Adrenal gland (tissue), 12 donors: Measurements from ENCODE around the gene TMEM19. TPM values are rescaled to one million over a fixed set of nuclear protein-coding genes. Genes with fewer than 3 reads are reported as not detected.

Experiments
- DNase-seq, 7 donors: peaks; one replicate each; pipeline ENCODE4 v3.0.0-alpha.2; 2019 to 2020
- H3K27ac ChIP-seq, 5 donors: fragments of 200-600 bp; sonication (generic) in 4 of 5; 1 replicate in 3 of 5; 2 replicates in 2 of 5; pipeline versions ENCODE4 v1.5.1 to v1.8.0; 2016 to 2020; ENCODE audit warnings: mild to moderate bottlenecking in 1 of 5
- H3K27me3 ChIP-seq: fragments of 200-600 bp; 2 replicates; pipeline ENCODE4 v1.8.0; 2021
- H3K36me3 ChIP-seq, 2 donors: fragments of 200-600 bp; replicated peaks in 1 of 2; 1 replicate in 1 of 2; 2 replicates in 1 of 2; pipeline versions ENCODE4 v1.5.1 to v1.8.0; 2018 to 2022
- H3K4me1 ChIP-seq, 2 donors: fragments of 200-600 bp; replicated peaks in 1 of 2; 1 replicate in 1 of 2; 2 replicates in 1 of 2; pipeline versions ENCODE4 v1.5.1 to v1.8.0; 2018 to 2021
- H3K4me3 ChIP-seq, 4 donors: fragments of 200-600 bp; sonication (generic) in 3 of 4; one replicate each; pipeline ENCODE4 v1.5.1; 2016 to 2018
- H3K9me3 ChIP-seq, 3 donors: fragments of 200-600 bp; sonication (generic) in 1 of 3; replicated peaks in 1 of 3; 1 replicate in 2 of 3; 2 replicates in 1 of 3; pipeline versions ENCODE4 v1.5.1 to v1.8.0; 2016 to 2021
- CTCF ChIP-seq, 6 experiments: fragments of 450-650 bp in 4 of 6; fragments of 200-600 bp in 2 of 6; sonication (generic) in 1 of 6; IDR thresholded peaks; 1 replicate in 5 of 6; 2 replicates in 1 of 6; pipeline versions ENCODE4 v1.5.1 to v1.8.0; 2016 to 2021; ENCODE audit warnings: antibody characterized with exemption in 6 of 6, mild to moderate bottlenecking in 2 of 6, moderate library complexity in 1 of 6
- POLR2A ChIP-seq, 2 donors: fragments of 450-650 bp; IDR thresholded peaks; one replicate each; pipeline ENCODE4 v1.6.1; 2017; ENCODE audit warnings: antibody characterized with exemption in 2 of 2, mild to moderate bottlenecking in 2 of 2, moderate library complexity in 1 of 2
- WGBS, 4 donors: extraction: QIAGEN DNeasy Blood & Tissue Kit in 2 of 4; methylation state at CpG; one replicate each; pipeline versions ENCODE4 v1.1.5 to v1.1.7; 2013 to 2017; 5-methylcytosine and 5-hydroxymethylcytosine counted together
- intact Hi-C, 2 donors: fragments of 100-400 bp; cut with DNase I; formaldehyde crosslinking; loops; one replicate each; pipeline versions ENCODE4 v1.14.1 to v1.15.0; 2022 to 2023
- polyA plus RNA-seq, 3 donors: library from polyadenylated mRNA; stranded (reverse); fragments of 200-250 nt in 2 of 3; fragments of 350-450 nt in 1 of 3; fragmentation: Illumina TruSeq in 1 of 3; extraction: RNeasy Lipid Tissue Mini Kit (QIAGEN cat#74804) in 1 of 3; gene quantifications; one replicate each; pipeline ENCODE4 v1.2.3, GENCODE V29; 2013 to 2014
- total RNA-seq, 9 donors: library from RNA; depleted of rRNA in 4 of 9; stranded (reverse); fragments of >200 nt in 4 of 9; fragments of 120-200 nt in 1 of 9; fragmentation: NEBNext Ultra II Directional in 1 of 9; extraction: Animal tissue kit (Norgen Biotek cat#: 25700) in 1 of 9; gene quantifications; one replicate each; pipeline versions ENCODE4 v1.1.0 to v1.2.4, GENCODE V29; 2013 to 2023
- donor health status: healthy with polysubstance abuse.
- donor health status: Bipolar disorder and iron deficiency.
- donor health status: DM: yes; HTN: yes; CAD: no.
- donor health status: DM: no; HTN: no; CAD: no.
- donor health status: DM: no; HTN: no; CAD: no.
- donor health status: DM: yes; HTN: yes; CAD: no.

Gene TMEM19
- total and polyA plus RNA-seq, 12 donors: 2.8 to 22.1 (median 18.1) TPM

DNA sequence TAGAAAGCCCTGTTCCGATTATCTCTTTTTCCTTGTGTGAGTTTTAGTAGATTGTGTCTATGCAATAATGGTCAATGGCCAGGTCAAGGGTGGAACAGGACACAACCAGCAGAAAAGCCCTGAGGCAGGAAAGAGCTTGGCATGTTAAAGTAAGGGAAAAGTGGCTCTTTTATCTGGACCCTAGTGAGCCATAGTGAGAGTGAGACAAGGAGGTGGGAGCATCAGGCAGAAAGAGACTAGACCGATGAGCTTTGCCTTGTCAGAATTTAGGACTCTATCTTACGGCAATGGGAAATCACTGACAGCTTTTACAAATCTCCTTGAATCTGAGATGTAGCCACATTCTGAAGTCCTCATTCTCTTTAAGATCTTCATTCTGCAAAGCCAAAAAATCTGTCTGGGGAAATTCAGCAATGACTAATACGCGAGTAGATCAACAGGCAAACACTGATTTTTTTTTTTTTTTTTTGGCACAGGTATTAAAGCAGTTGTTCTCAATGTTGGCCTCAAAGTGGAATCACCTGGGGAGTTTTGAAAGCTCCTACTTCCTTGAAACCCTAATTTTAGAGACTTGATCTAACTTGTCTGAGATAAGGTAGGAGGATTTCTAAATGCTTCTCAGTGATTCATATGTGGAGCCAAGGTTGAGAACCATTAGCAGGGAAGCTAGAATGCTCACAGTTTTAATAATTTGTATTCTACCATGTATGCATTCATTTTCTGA is 33.9 kb downstream of the TMEM19 start:
- DNase-seq: no peak
- no peak for TF ChIP-seq CTCF (IDR thresholded peaks at IDR 0.05)
- no peak for TF ChIP-seq POLR2A (IDR thresholded peaks at IDR 0.05)
- Histone ChIP-seq H3K4me3 (no peak overlapping the region), H3K4me1 (no peaks in the 10 kb centered on the region), H3K36me3 (no peaks in the 10 kb centered on the region), H3K27ac (no peak overlapping the region), H3K27me3 (no peaks in the 10 kb centered on the region), H3K9me3 (no peaks in the 10 kb centered on the region)
- intact Hi-C loops: no loop called here
- 81 to 89% (median 84%) methylated on average over 5 of the region's 5 CpGs for WGBS, 4 donors

- Histone ChIP-seq H3K36me3 (no peaks in the 10 kb centered on the region), H3K4me3 (no peak overlapping the region), H3K9me3 (no peaks in the 10 kb centered on the region), H3K27me3 (no peaks in the 10 kb centered on the region), H3K27ac (no peak overlapping the region), H3K4me1 (no peaks in the 10 kb centered on the region)
- intact Hi-C loops: no loop called here
- TF ChIP-seq POLR2A (IDR thresholded peaks at IDR 0.05) (no peak), CTCF (IDR thresholded peaks at IDR 0.05) (no peak)
- WGBS, 4 donors: 80 to 98% (median 93%) methylated on average over 4 of the region's 4 CpGs
- DNase-seq: no peak
Measured at GRCh38 chr12:71721783-71722505, 36.1 kb downstream of the TMEM19 start.

DNA sequence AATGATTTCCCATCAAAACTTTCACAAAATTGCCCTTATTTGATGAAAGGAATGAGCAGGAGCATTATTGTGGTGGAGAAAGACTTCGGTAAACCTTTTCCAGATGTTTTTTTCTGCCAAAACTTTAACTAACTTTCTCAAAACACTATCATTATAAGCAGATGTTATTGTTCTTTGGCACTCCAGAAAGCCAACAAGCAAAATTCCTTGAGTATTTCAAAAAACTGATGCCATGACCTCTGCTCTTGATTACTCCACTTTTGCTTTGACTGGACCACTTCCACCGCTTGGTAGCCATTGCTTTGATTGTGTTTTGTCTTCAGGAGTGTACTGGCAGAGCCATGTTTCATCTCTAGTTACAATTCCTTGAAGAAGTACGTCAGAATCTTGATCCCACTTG is 39.1 kb downstream of the TMEM19 start:
- Histone ChIP-seq H3K36me3 (no peaks in the 10 kb centered on the region), H3K9me3 (no peaks in the 10 kb centered on the region), H3K4me3 (no peak overlapping the region), H3K27me3 (no peaks in the 10 kb centered on the region), H3K4me1 (no peaks in the 10 kb centered on the region), H3K27ac (no peak overlapping the region)
- no peak for TF ChIP-seq CTCF (IDR thresholded peaks at IDR 0.05)
- no peak for TF ChIP-seq POLR2A (IDR thresholded peaks at IDR 0.05)
- WGBS, 4 donors: 78 to 83% (median 81%) methylated on average over 3 of the region's 3 CpGs
- intact Hi-C loops: no loop called here
- no peak for DNase-seq

DNA sequence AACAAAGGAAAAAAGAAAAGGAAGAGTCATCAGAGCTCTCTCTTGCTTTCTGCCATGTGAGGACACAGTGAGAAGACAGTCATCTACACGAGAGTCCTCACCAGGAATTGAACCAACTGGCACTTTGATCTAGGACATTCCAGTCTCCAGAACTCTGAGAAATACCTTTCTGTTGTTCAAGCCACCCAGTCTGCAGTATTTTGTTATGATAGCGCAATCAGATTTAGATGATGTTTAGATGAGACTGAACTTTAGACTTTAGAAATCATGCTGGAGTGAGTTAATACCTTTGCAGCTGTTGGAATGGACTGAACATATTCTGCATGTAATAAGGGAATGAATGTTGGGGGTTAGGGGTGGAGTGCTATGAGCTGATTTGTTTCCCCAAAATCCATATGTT is 40.7 kb downstream of the TMEM19 start:
- no peak for DNase-seq
- no peak for TF ChIP-seq CTCF (IDR thresholded peaks at IDR 0.05)
- TF ChIP-seq POLR2A (IDR thresholded peaks at IDR 0.05): no peak
- Histone ChIP-seq H3K27ac (no peak overlapping the region), H3K36me3 (no peaks in the 10 kb centered on the region), H3K27me3 (no peaks in the 10 kb centered on the region), H3K4me1 (no peaks in the 10 kb centered on the region), H3K9me3 (no peaks in the 10 kb centered on the region), H3K4me3 (no peak overlapping the region)
- intact Hi-C loops: no loop called here
- 74 to 87% (median 83%) methylated on average over 2 of the region's 2 CpGs for WGBS, 4 donors
